Endothelial cell of umbilical vein (primary cell): ENCODE measurements around the gene SLC23A3. TPM values are rescaled to one million over a fixed set of nuclear protein-coding genes. Genes with fewer than 3 reads are reported as not detected.

Source experiments
- BruUV-seq: library from RNA; stranded (reverse); fragments of 400-500 nt; replicated peaks from 2 replicates; lab custom pipeline; 2021; lab: Mats Ljungman, UMichigan
- CTCF ChIA-PET: fragments of 300-600, 350-600 bp; sonication (Branson Sonifier 250); formaldehyde crosslinking; loops from one replicate; lab custom pipeline; 2021; ENCODE audit warnings: antibody characterized with exemption, inconsistent platforms; lab: Charles Lee
- POLR2A ChIA-PET: fragments of 300-600, 350-600 bp; sonication (Branson Sonifier 250); formaldehyde crosslinking; loops from one replicate; lab custom pipeline; 2021; ENCODE audit warnings: antibody characterized with exemption, inconsistent platforms; lab: Charles Lee
- DNase-seq: peaks from one replicate; pipeline ENCODE4 v3.0.0-alpha.2; 2011; ENCODE audit warnings: low read depth, low spot score
- FAIRE-seq: peaks from 2 replicates; lab custom pipeline; 2011; peaks lifted over from hg19 to GRCh38; lab: Jason Lieb, UNC
- H2AFZ ChIP-seq: 2 replicates; pipeline ENCODE4 v1.6.0; 2012; ENCODE audit warnings: low read depth, low read length, control low read depth, inconsistent platforms
- H3K27ac ChIP-seq: 2 replicates; pipeline ENCODE4 v1.5.1; 2011; ENCODE audit warnings: low read depth, mild to moderate bottlenecking, control low read depth, low read length, moderate library complexity; ENCODE audit not compliant: insufficient read depth
- H3K27me3 ChIP-seq, 2 experiments: 2 replicates each; pipeline versions ENCODE4 v1.6.0 to v1.6.1; 2011; ENCODE audit warnings: low read length in 2 of 2, mixed read lengths in 1 of 2; ENCODE audit not compliant: control insufficient read depth in 2 of 2, insufficient read depth in 2 of 2
- H3K36me3 ChIP-seq, 2 experiments: 2 replicates in 1 of 2; 3 replicates in 1 of 2; pipeline ENCODE4 v1.5.1; 2011; ENCODE audit warnings: low read length in 2 of 2, mild to moderate bottlenecking in 1 of 2, moderate library complexity in 1 of 2; ENCODE audit not compliant: control insufficient read depth in 2 of 2, insufficient read depth in 2 of 2; ENCODE audit errors: extremely low read depth in 1 of 2
- H3K4me1 ChIP-seq: 3 replicates; pipeline ENCODE4 v1.5.1; 2011; ENCODE audit warnings: mild to moderate bottlenecking, low read length; ENCODE audit not compliant: control insufficient read depth, insufficient read depth; ENCODE audit errors: extremely low read depth
- H3K4me2 ChIP-seq: 2 replicates; pipeline ENCODE4 v1.6.1; 2011; ENCODE audit warnings: low read length, control low read depth, mixed read lengths; ENCODE audit not compliant: insufficient read depth
- H3K4me3 ChIP-seq, 3 experiments: fragments of 200-600 bp in 1 of 3; sonication (generic), shearing (Covaris generic) in 1 of 3; replicated peaks in 1 of 3; 2 replicates each; pipeline ENCODE4 v1.5.1; 2011 to 2016; ENCODE audit warnings: control low read depth in 3 of 3, low read length in 3 of 3, mild to moderate bottlenecking in 2 of 3, inconsistent platforms in 1 of 3, low read depth in 1 of 3, moderate library complexity in 1 of 3; ENCODE audit not compliant: insufficient read depth in 1 of 3
- H3K79me2 ChIP-seq: 2 replicates; pipeline ENCODE4 v1.6.0; 2012; ENCODE audit warnings: low read length, inconsistent platforms; ENCODE audit not compliant: control insufficient read depth, insufficient read depth
- H3K9ac ChIP-seq: replicated peaks from 2 replicates; pipeline ENCODE3; 2011; ENCODE audit warnings: low read length, control low read depth; ENCODE audit not compliant: insufficient read depth; ENCODE audit errors: extremely low read depth
- H3K9me1 ChIP-seq: replicated peaks from 3 replicates; pipeline ENCODE4 v1.6.0; 2011; ENCODE audit warnings: mild to moderate bottlenecking, low read length; ENCODE audit not compliant: control insufficient read depth, insufficient read depth; ENCODE audit errors: extremely low read depth
- H3K9me3 ChIP-seq: replicated peaks from 2 replicates; pipeline ENCODE4 v1.5.1; 2012; ENCODE audit warnings: low read length, inconsistent platforms; ENCODE audit not compliant: control insufficient read depth, insufficient read depth
- H4K20me1 ChIP-seq: replicated peaks from 2 replicates; pipeline ENCODE3; 2011; ENCODE audit warnings: mild to moderate bottlenecking, low read length; ENCODE audit not compliant: control insufficient read depth, insufficient read depth; ENCODE audit errors: extremely low read depth
- EZH2 ChIP-seq: IDR thresholded peaks from 2 replicates; pipeline ENCODE4 v1.6.1; 2012; ENCODE audit warnings: borderline replicate concordance, low read depth, mild to moderate bottlenecking, moderate library complexity, low read length, inconsistent platforms; ENCODE audit not compliant: severe bottlenecking
- FOS ChIP-seq: IDR thresholded peaks from 2 replicates; pipeline ENCODE4 v1.6.1; 2011; ENCODE audit warnings: mild to moderate bottlenecking, low read length, moderate library complexity, borderline replicate concordance; ENCODE audit not compliant: insufficient read depth
- GATA2 ChIP-seq: IDR thresholded peaks from 2 replicates; pipeline ENCODE4 v1.7.0; 2011; ENCODE audit warnings: low read depth, mild to moderate bottlenecking, moderate library complexity, mixed read lengths, low read length; ENCODE audit not compliant: insufficient read length, insufficient read depth
- JUN ChIP-seq: IDR thresholded peaks from 2 replicates; pipeline ENCODE4 v1.6.1; 2011; ENCODE audit warnings: borderline replicate concordance, low read depth; ENCODE audit not compliant: insufficient read length, insufficient read depth
- POLR2A ChIP-seq: IDR thresholded peaks from 2 replicates; pipeline ENCODE4 v1.6.1; 2012; ENCODE audit warnings: low read depth, mild to moderate bottlenecking, control low read depth, low read length
- POLR2AphosphoS5 ChIP-seq: IDR thresholded peaks from 2 replicates; pipeline ENCODE4 v1.6.1; 2012; ENCODE audit warnings: low read depth, mild to moderate bottlenecking, control low read depth, low read length, moderate library complexity; ENCODE audit not compliant: insufficient read depth
- dilution Hi-C: fragments of 300-500 bp; cut with MboI; formaldehyde crosslinking; loops from one replicate; pipeline ENCODE4 v1.15.0; 2019; ENCODE audit warnings: low sequenced_read_pairs; ENCODE audit not compliant: extremely low pct_ligation_motif_present
- intact Hi-C: fragments of 100-400 bp; cut with micrococcal nuclease; formaldehyde crosslinking; loops from one replicate; pipeline ENCODE4 v1.10.0; 2022
- polyA plus RNA-seq, 4 experiments: library from polyadenylated mRNA; depleted of rRNA in 3 of 4; stranded (reverse) in 3 of 4; unstranded in 1 of 4; fragments of >200 nt; gene quantifications; 2 replicates each; pipeline versions ENCODE4 v1.2.1 to v1.2.3, GENCODE V29; 2011 to 2012; ENCODE audit warnings: missing spikeins in 1 of 4
- total RNA-seq: library from RNA; stranded (reverse); gene quantifications from 2 replicates; pipeline ENCODE4 v1.2.3, GENCODE V29; 2021
- TF ChIP-seq, protein P1 (sequence below): IDR thresholded peaks from 2 replicates; pipeline ENCODE4 v1.6.1; 2011; ENCODE audit not compliant: insufficient read depth, insufficient read length

The SLC23A3 gene
- total and polyA plus RNA-seq, 2 donors (not counting 3 experiments of a cell fraction or from before 2014, with no cell fraction given), result 2.7 to 7.1 TPM

DNA sequence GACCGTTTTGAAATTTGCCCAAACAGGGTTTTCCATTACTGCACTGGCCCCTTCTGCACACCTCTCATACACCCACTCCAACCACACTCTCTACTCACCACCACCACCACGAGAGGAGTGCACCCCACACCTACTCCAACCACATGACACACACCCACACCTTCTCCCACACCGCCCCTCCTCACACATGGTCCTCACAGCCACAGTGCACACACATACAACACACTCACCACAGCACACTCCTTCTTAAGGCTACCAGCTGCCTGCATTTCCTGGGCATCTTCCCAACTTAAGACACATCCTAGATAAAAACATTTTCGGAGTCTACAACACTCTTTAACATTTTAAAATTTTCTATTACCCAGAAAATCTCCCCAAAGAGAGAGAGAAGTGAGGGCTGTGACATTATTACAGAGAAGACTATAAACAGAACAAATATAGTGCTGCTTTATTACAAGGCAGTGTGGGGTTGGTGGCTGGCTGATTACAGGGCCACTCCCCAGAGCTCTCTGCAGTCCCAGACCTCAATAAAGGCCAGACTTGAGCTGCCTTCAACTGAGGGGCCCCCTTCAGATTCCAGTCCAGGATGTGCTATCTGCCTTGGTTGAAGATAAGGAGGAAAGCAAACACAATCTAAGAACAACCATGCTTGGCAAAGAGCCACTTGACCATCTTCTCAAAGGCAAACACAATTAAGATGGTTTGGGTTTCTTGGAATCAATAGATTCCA, 45.3 kb downstream of the SLC23A3 start:
- Histone ChIP-seq H3K4me1 (no peaks in the 10 kb centered on the region), H3K79me2 (no peaks in the 10 kb centered on the region), H3K36me3 (no peaks in the 10 kb centered on the region), H3K9me3 (no peaks in the 10 kb centered on the region), H3K9ac (no peak overlapping the region), H3K4me2 (no peak overlapping the region), H2AFZ (no peak overlapping the region), H3K9me1 (no peaks in the 10 kb centered on the region), H3K4me3 (no peak overlapping the region), H3K27me3 (no peaks in the 10 kb centered on the region), H4K20me1 (no peaks in the 10 kb centered on the region), H3K27ac (no peak overlapping the region)
- no peak for FAIRE-seq
- ChIA-PET POLR2A (no interaction called here), CTCF (interaction anchor here (0.8 to 9.5 kb wide), 6 partner anchors 20 to 95 kb away, joined by 3 to 178 read pairs (median 7); partner anchors contain the start of gene IHH)
- BruUV-seq, result no TSS peak
- intact Hi-C loops, result no loop called here
- TF ChIP-seq JUN (no peak), EZH2 (no peak), FOS (no peak), POLR2A (no peak), GATA2 (no peak), POLR2AphosphoS5 (no peak)
- TF ChIP-seq, protein P1, sequence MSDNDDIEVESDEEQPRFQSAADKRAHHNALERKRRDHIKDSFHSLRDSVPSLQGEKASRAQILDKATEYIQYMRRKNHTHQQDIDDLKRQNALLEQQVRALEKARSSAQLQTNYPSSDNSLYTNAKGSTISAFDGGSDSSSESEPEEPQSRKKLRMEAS, result no peak
- dilution Hi-C loops, result no loop called here
- DNase-seq, result no peak
